ENCODE data around the gene SMARCA5.

The SMARCA5 gene

GRCh38 chr4:143512978-143513313 is 556 bp upstream of the SMARCA5 start:
- no peak for DNase-seq
- peaks cover 21% of the 10 kb centered on the region; the same call in 1 of the 2 replicates for H3K4me1 ChIP-seq (ENCODE audit: low read length)
- H3K9ac ChIP-seq (ENCODE audit: low read length) = peak overlapping the region; percentile 86; the same call in 1 of the 2 replicates
- peaks cover 42% of the 10 kb centered on the region for H3K79me2 ChIP-seq (ENCODE audit: low read length)
- peak overlapping the region; percentile 90 for H3K4me3 ChIP-seq (ENCODE audit: low read length)
- peaks cover 22% of the 10 kb centered on the region for H3F3A ChIP-seq (ENCODE audit: insufficient read depth, low read length)
- no peaks in the 10 kb centered on the region for H3K9me2 ChIP-seq (replicated peaks; ENCODE audit: insufficient read depth, low read length)
- H3K27ac ChIP-seq (ENCODE audit: low read length) = peak overlapping the region; percentile 92; the same call in 1 of the 2 replicates
- TF ChIP-seq CTCF (IDR thresholded peaks at IDR 0.05; ENCODE audit: low read length) (no peak), EZH2phosphoT487 (IDR thresholded peaks at IDR 0.05; ENCODE audit: low read length) (no peak), EZH2 (optimal IDR thresholded peaks at IDR 0.05; ENCODE audit: low read depth, low read length) (no peak)
- peak overlapping the region; percentile 90 for H2AFZ ChIP-seq (ENCODE audit: low read length)
- no peaks in the 10 kb centered on the region for H3K36me3 ChIP-seq (replicated peaks; ENCODE audit: insufficient read depth, low read length)
- H3K27me3 ChIP-seq (replicated peaks; ENCODE audit: insufficient read depth, low read length) = no peaks in the 10 kb centered on the region
- H3K4me2 ChIP-seq (ENCODE audit: low read depth, low read length) = peak overlapping the region; percentile 90
- H3K9me3 ChIP-seq (replicated peaks; ENCODE audit: insufficient read depth, low read length) = no peaks in the 10 kb centered on the region
- H4K20me1 ChIP-seq (ENCODE audit: insufficient read depth, low read length) = peaks cover 15% of the 10 kb centered on the region; the same call in 1 of the 2 replicates

GRCh38 chr4:143514169-143514495 is 630 bp downstream of the SMARCA5 start:
- Histone ChIP-seq H3K9me3 (replicated peaks; ENCODE audit: insufficient read depth, low read length) (no peaks in the 10 kb centered on the region), H3K36me3 (replicated peaks; ENCODE audit: insufficient read depth, low read length) (no peaks in the 10 kb centered on the region; the same call in 1 of the 2 replicates), H3K4me1 (ENCODE audit: low read length) (peaks cover 21% of the 10 kb centered on the region; the same call in 1 of the 2 replicates), H3F3A (ENCODE audit: insufficient read depth, low read length) (peaks cover 22% of the 10 kb centered on the region), H3K27me3 (replicated peaks; ENCODE audit: insufficient read depth, low read length) (no peaks in the 10 kb centered on the region), H2AFZ (ENCODE audit: low read length) (peak overlapping the region; percentile 90), H3K9me2 (replicated peaks; ENCODE audit: insufficient read depth, low read length) (no peaks in the 10 kb centered on the region), H3K4me2 (ENCODE audit: low read depth, low read length) (peak overlapping the region; percentile 89), H3K9ac (ENCODE audit: low read length) (peak overlapping the region; percentile 86), H3K79me2 (ENCODE audit: low read length) (peaks cover 54% of the 10 kb centered on the region), H3K4me3 (ENCODE audit: low read length) (peak overlapping the region; percentile 90), H3K27ac (ENCODE audit: low read length) (peak overlapping the region; percentile 92), H4K20me1 (ENCODE audit: insufficient read depth, low read length) (peaks cover 15% of the 10 kb centered on the region; the same call in 1 of the 2 replicates)
- DNase-seq = no peak
- TF ChIP-seq CTCF (IDR thresholded peaks at IDR 0.05; ENCODE audit: low read length) (no peak), EZH2 (optimal IDR thresholded peaks at IDR 0.05; ENCODE audit: low read depth, low read length) (no peak), EZH2phosphoT487 (IDR thresholded peaks at IDR 0.05; ENCODE audit: low read length) (no peak)

GRCh38 chr4:143514497-143514896 is 995 bp downstream of the SMARCA5 start:
- Histone ChIP-seq H3K4me1 (ENCODE audit: low read length) (peaks cover 21% of the 10 kb centered on the region; the same call in 1 of the 2 replicates), H3K27me3 (replicated peaks; ENCODE audit: insufficient read depth, low read length) (no peaks in the 10 kb centered on the region), H3K9me2 (replicated peaks; ENCODE audit: insufficient read depth, low read length) (no peaks in the 10 kb centered on the region), H3K9ac (ENCODE audit: low read length) (peak overlapping the region; percentile 86), H3K4me2 (ENCODE audit: low read depth, low read length) (peak overlapping the region; percentile 89), H3K4me3 (ENCODE audit: low read length) (peak overlapping the region; percentile 90), H3K9me3 (replicated peaks; ENCODE audit: insufficient read depth, low read length) (no peaks in the 10 kb centered on the region), H3K27ac (ENCODE audit: low read length) (peak overlapping the region; percentile 92), H3K79me2 (ENCODE audit: low read length) (peaks cover 58% of the 10 kb centered on the region), H3K36me3 (replicated peaks; ENCODE audit: insufficient read depth, low read length) (no peaks in the 10 kb centered on the region; the same call in 1 of the 2 replicates), H4K20me1 (ENCODE audit: insufficient read depth, low read length) (peaks cover 15% of the 10 kb centered on the region; the same call in 1 of the 2 replicates), H2AFZ (ENCODE audit: low read length) (peak overlapping the region; percentile 90), H3F3A (ENCODE audit: insufficient read depth, low read length) (peaks cover 22% of the 10 kb centered on the region)
- DNase-seq = peak; percentile 30
- TF ChIP-seq EZH2phosphoT487 (IDR thresholded peaks at IDR 0.05; ENCODE audit: low read length) = no peak
- no peak for TF ChIP-seq CTCF (IDR thresholded peaks at IDR 0.05; ENCODE audit: low read length)
- TF ChIP-seq EZH2 (optimal IDR thresholded peaks at IDR 0.05; ENCODE audit: low read depth, low read length) = no peak

Measured in MM.1S (cell line).